Right hindlimb (tissue), 1 donor: ENCODE results near the gene EYA3.

Experiments
- DNase-seq: peaks from one replicate; pipeline ENCODE4 v3.0.0-alpha.2; 2018

Gene EYA3

GRCh38 chr1:28070725-28071593, 17.5 kb downstream of the EYA3 start:
- no peak for DNase-seq

GRCh38 chr1:28067523-28068090, 20.8 kb downstream of the EYA3 start:
- DNase-seq, result no peak

GRCh38 chr1:28066393-28067154, 21.8 kb downstream of the EYA3 start:
- no peak for DNase-seq

GRCh38 chr1:28064064-28064463, 24.3 kb downstream of the EYA3 start:
- no peak for DNase-seq

GRCh38 chr1:28062806-28063205, 25.6 kb downstream of the EYA3 start:
- no peak for DNase-seq

GRCh38 chr1:28058971-28059878, 29.2 kb downstream of the EYA3 start:
- no peak for DNase-seq

DNA sequence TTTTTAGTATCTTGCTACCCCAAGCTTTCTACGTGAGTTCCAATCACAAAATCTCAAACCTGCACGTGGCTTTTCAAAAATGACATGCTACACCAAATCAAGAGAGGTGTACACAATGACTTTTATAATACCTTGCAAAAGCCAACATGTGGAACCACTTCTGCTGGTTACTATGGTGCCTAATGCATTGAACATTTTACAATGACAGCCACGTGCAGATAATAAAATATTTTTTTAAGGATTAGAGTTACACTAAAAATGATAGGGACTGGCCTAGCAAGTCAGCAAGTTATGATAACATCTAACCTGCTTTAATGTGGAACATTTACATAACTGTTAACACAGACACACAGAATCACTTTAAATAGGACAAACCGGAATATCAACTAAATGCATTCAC, 30.2 kb downstream of the EYA3 start:
- no peak for DNase-seq

DNA sequence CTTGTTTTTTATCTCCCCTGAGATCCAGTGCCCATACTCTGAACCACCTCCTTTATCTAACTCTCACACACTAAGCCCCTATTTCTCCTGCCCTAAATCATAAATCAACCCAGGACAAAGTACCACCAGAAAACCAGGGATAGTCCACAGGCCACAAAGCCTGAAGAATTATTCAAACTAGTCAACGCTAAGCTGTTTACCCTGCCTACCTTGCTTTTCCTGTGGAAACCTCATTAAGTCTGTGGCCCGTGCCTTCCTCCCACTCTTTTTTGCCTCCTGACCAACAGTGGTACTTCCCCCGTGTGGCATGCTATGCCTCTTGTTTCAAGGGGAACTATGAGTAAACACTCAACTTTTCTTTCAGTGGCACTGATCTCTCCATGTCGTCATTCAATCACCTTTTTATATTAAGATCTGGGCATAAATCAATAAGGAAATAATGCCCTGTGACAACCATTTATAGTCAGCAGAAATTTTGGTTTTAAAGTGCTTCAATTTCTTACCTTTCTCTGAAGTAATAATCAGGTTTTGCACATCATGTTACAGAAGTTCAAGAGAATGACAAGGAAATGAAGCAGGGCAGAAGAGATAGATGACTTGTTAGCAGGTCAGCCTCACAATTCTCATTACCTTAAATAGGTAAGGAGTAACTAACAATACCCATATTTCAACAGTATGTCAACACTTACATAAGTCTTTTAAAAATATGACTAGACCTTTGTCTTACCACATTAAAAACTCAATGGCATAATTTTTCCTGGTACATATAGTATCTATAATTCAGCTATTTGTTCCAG, 32.1 kb downstream of the EYA3 start:
- DNase-seq, result no peak

DNA sequence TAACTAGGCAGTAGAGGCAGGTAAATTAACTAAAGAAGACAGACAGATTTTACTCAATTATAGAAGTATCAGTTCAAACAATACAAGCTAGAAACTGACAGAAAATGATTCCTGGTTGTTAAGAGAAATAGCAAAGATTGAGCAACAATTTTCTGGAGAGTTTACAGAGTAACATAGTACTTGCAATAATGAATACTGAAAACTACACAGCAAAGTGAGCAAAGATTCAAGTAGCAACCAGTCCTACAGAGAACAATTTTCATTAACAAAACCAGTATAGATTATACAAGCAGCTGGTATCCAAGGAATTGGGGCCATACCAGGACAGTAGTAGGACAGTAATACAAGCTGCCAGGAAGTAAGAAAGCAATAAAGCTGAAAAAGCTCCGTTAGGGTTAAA, 37.6 kb downstream of the EYA3 start:
- no peak for DNase-seq

- no peak for DNase-seq
Measured at GRCh38 chr1:28046716-28047115, 41.7 kb downstream of the EYA3 start.

DNA sequence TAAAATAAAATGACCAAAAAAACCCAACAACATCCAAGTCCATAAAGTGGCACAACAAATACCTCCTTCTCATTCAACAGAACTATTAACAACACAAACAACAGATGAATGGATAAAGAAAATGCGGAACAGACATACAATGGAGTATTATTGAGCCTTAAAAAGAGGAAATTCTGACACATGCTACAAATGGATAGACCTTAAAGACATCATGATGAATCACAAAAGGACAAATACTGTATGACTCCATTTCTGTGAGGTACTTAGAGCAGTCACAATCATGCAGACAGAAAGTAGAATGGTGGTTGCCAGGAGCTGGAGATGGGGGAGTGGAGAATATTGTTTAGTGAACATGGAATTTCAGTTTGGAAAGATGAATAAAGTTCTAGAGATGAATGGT, 42.6 kb downstream of the EYA3 start:
- DNase-seq, result no peak

DNA sequence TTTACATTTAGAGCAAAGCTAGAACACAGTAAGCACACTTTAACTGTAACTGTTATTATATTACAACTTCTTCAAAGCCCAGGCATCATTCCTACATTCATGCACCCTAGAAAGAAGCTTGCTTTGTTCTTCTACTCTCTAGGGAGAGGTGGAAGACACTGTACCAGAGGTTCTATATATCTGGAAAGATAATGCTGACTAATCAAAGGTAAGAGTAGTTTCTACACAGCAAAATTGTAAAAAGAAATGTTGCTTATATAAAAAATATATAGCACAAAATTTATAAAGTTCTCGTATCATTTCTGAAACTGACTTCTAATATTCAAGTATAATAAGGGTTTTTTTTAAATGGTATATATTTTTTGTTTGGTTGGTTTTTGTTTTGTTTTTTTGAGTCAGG, 44.0 kb downstream of the EYA3 start:
- DNase-seq, result no peak

DNA sequence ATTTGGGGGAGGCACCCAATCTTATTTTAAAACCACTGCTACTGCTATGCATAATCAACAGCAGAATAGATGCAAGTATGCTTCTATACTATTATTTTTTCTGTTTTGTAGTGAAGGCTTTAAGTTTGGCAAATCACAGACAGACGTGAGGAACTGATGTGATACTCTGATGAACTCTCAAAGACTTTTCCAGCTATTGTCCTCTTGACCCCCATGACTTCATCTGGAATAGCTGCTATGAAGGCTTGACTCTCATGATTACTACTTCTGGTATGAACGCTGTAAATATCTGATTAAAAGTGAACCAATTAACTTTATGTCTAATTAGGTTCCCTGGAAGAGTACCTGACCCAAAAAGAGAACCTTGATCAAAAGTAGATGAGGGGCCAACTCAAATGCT, 49.1 kb downstream of the EYA3 start:
- no peak for DNase-seq

DNA sequence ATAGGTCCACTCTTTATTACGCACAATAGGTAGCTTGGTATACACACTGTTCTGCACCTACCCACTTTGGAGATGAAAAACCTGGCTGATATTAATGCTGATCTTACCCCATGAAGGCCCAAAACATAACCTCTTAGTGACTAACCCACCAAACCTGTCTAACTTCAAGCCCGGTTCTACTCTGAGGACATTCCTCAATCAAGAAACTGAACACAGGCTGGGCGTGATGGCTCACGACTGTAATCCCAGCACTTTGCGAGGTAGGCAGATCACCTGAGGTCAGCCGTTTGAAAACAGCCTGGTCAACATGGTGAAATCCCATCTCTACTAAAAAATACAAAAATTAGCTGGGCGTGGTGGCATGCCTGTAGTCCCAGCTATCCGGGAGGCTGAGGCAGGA, 50.5 kb downstream of the EYA3 start:
- no peak for DNase-seq

DNA sequence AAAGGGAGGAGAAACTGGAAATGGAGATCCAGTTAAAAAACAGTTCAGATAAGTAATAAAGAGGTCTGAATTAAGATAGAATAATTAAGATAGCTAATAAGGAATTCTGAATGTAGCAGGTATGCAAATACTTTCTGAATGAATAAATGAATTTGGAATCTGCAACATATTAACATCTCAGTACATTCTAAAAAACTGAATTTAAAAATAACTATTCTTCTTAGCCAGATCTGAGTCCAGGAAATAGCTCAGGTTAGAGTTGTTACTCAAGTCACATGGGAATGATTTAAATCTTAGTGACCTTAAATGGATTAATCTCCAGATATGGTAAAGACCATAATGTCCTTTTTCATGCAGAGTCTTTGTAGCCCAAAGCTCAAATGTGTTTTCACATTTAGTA, 51.2 kb downstream of the EYA3 start:
- DNase-seq, result no peak

DNA sequence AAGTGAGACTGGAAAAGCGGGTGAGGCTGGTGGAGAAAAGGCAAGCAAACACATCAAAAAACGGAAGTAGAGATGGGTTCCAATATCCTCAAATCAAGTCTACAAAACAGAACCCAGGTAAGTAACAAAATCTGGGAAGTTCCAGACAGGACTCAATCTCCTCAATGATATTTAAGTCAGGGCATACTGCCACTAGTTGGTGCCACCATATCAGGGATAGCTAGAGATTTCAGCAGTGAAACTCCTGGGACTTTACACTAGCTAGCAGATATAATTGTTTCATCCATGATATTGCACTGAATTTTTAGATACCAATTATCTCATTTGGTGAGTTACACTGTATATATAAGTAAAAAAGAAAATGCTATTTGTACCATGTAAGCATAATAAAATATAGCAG, 52.0 kb downstream of the EYA3 start:
- DNase-seq, result no peak

GRCh38 chr1:28035420-28035819, 53.0 kb downstream of the EYA3 start:
- no peak for DNase-seq

DNA sequence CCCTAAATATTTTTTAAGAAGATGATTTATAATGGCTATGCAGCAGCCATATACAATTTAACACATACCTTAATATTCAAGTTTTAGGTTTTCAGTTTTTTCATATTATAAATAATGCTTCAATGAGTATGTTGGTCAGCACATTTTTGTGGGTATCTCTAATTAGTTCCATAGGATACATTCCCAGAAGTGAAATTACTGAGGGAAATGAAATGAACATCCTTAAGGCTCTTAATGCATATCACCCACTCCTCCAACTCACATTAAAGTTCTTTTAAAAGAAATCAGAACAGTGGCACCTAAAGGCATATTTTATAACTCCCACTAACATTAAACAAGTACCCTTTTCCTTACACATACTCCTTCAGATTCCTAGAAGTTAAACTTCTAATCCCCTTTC, 56.1 kb downstream of the EYA3 start:
- no peak for DNase-seq

- DNase-seq, result no peak
Measured at GRCh38 chr1:28031173-28031572, 57.2 kb downstream of the EYA3 start.

GRCh38 chr1:28028873-28029654, 59.3 kb downstream of the EYA3 start:
- DNase-seq, result no peak

DNA sequence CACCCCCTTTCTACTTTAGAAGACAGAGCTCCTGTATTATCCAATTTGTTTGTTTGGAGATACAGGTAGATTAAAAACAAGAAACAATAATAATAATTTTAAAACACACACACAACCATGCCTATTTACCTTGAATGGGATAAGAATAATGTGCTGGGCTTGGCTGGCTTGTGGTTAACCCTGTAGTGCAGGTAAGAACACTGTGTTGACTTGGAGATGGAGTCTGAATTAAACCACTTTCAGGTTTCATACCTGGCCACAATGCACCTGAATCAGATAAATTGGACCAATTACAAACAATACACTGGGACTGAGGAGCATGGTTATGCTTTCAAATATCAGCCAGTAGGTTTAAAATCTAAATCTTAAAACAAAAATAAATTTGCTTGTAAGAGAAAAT, 60.8 kb downstream of the EYA3 start:
- DNase-seq, result no peak
